Activated CD4-positive, alpha-beta T cell treated with anti-CD3 and anti-CD28 coated beads, Interleukin-2, amount 10 ng/mL, durations not matched to agents 7 days and 5 days (primary cell): ENCODE results near the gene PPP4C. TPM values are rescaled to one million over a fixed set of nuclear protein-coding genes. Genes with fewer than 3 reads are reported as not detected.

Source experiments
- CTCF ChIA-PET: fragments of 350-600 bp; sonication (Branson Sonifier 250); formaldehyde crosslinking; loops from one replicate; lab custom pipeline; 2021; ENCODE audit warnings: antibody characterized with exemption; lab: Charles Lee
- POLR2A ChIA-PET: fragments of 350-600 bp; sonication (Branson Sonifier 250); formaldehyde crosslinking; loops from one replicate; lab custom pipeline; 2021; ENCODE audit warnings: antibody characterized with exemption; lab: Charles Lee
- DNase-seq: peaks from one replicate; pipeline ENCODE4 v3.0.0-alpha.2; 2020
- H3K27ac Mint-ChIP-seq: one replicate; pipeline ENCODE4 v1.8.0; 2021; ENCODE audit warnings: mild to moderate bottlenecking, moderate library complexity, mixed read lengths
- H3K27me3 Mint-ChIP-seq: one replicate; pipeline ENCODE4 v1.8.0; 2021; ENCODE audit warnings: mixed read lengths
- H3K36me3 Mint-ChIP-seq: one replicate; pipeline ENCODE4 v1.8.0; 2021; ENCODE audit warnings: low read depth, mixed read lengths
- H3K4me1 Mint-ChIP-seq: one replicate; pipeline ENCODE4 v1.8.0; 2021; ENCODE audit warnings: mixed read lengths
- H3K4me3 Mint-ChIP-seq: one replicate; pipeline ENCODE4 v1.8.0; 2021; ENCODE audit warnings: mild to moderate bottlenecking, moderate library complexity, mixed read lengths
- H3K9me3 Mint-ChIP-seq: one replicate; pipeline ENCODE4 v1.8.0; 2021; ENCODE audit warnings: mixed read lengths
- total RNA-seq, 2 experiments: library from RNA; stranded (reverse); gene quantifications; one replicate each; pipeline ENCODE4 v1.2.3, GENCODE V29; 2021

Gene PPP4C
- total RNA-seq, 2 experiments from 2014 or later = 129 to 136 TPM

DNA sequence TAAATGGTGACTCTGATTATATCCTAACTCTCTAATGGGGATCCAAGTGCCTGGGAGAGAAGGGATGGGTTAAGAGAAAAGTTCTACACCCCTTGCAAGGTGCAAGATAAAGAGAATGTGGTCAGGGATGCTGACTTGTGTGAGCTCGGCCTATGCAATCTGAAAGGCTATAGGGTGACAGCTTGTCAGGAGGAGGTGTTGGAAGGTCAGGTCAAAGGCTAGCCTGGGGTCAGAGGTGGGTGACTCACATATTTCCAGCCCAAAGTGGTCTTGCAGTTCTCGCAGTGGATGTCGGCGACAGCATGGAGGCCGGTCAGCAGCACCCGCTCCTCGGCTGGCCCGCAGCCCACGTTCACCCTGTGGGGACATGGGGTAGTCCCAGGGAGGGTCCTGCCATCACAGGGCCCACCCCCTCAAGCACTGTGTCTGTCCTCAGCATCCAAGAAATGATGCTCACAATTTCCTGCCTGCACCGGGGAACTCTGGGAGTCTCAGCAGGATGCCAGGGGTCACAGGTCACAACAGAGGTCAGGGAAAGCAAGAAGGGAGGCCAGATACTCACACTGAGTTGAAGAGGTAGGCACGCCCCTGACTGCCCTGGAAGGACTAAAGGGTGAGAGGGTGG lies 18.9 kb downstream of the PPP4C start:
- H3K4me1 Mint-ChIP-seq = peaks cover 58% of the 10 kb centered on the region
- POLR2A ChIA-PET = no interaction called here

GRCh38 chr16:30095166-30096078 lies 19.6 kb downstream of the PPP4C start:
- H3K9me3 Mint-ChIP-seq = peaks cover 22% of the 10 kb centered on the region
- H3K27me3 Mint-ChIP-seq = no peaks in the 10 kb centered on the region
- peak overlapping the region; percentile 92 for H3K27ac Mint-ChIP-seq
- no peak for DNase-seq
- peak overlapping the region; percentile 83 for H3K4me3 Mint-ChIP-seq
- peaks cover 47% of the 10 kb centered on the region for H3K36me3 Mint-ChIP-seq
- CTCF ChIA-PET = interaction anchor here (0.6 to 8.0 kb wide), 5 partner anchors 15 to 334 kb away, joined by 3 to 112 read pairs (median 4); partner anchors contain the start of genes DCTPP1, GDPD3 and PPP4C
- peaks cover 51% of the 10 kb centered on the region for H3K4me1 Mint-ChIP-seq
- POLR2A ChIA-PET = interaction anchor here (0.6 kb wide), 1 partner anchor 19 kb away, joined by 4 read pairs; no protein-coding TSS in a partner anchor

More for the DNA sequence above, 18.9 kb downstream of the PPP4C start:
- Mint-ChIP-seq H3K4me3 (peak overlapping the region; percentile 83), H3K27me3 (no peaks in the 10 kb centered on the region), H3K9me3 (peaks cover 21% of the 10 kb centered on the region), H3K27ac (peak overlapping the region; percentile 92), H3K36me3 (peaks cover 47% of the 10 kb centered on the region)
- no peak for DNase-seq
- CTCF ChIA-PET = interaction anchor here (0.6 to 8.0 kb wide), 4 partner anchors 16 to 357 kb away, joined by 3 to 112 read pairs (median 25); partner anchors contain the start of genes ALDOA, GDPD3 and PPP4C

DNA sequence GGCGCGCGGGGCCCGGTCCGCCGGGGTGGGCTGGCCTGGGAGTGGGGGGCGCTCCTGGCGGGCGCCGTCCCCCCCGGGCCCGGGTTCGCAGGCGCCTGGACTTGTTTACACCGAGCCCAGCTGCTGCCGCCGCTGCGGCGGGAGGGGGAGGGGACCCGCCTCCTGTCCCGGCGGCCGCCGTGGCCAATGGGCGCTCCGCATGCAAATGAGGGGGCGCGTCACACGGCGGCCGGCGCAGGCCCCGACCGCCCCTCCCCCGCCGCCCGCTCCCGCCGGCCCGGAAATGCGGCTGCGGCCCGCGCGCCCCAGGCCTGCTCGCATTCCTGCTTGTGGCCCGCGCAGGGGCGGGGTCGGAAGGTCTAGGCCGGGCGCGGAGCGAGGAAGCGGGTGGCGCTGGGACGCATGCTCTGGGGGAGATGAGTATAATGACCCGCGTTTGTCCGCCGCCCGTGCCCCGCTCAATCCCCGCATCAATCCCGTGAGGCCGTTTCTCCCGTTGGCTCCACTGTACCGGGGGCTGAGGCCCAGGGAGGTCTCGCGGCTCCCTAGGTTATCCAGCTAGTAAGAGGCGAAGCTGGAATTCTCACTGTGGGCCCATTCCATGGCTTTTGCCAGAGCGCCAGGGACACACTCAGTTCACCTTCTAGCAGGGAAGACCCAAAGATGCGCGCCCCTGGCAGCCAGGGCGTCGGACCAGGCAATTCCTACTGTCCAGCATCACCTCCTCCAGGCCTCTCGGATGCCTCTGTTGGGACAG lies 20.5 kb downstream of the PPP4C start, which contains the start of gene YPEL3:
TSS of gene YPEL3 (minus strand) at position 109 of the 757 bp plus-strand sequence. CDS start 731 bp downstream, outside the sequence.
- H3K9me3 Mint-ChIP-seq = peaks cover 26% of the 10 kb centered on the region
- H3K4me3 Mint-ChIP-seq = peak within 1 kb of the TSS; percentile 83
- no peaks in the 10 kb centered on the region for H3K27me3 Mint-ChIP-seq
- DNase-seq = peak; percentile 92
- ChIA-PET CTCF (interaction anchor here (0.6 to 2.3 kb wide), 4 partner anchors 14 to 333 kb away, joined by 3 to 11 read pairs (median 4); partner anchors contain the start of genes DCTPP1 and GDPD3), POLR2A (interaction anchor here (0.6 kb wide), 1 partner anchor 20 kb away, joined by 4 read pairs; no protein-coding TSS in a partner anchor)
- peaks cover 48% of the 10 kb centered on the region for H3K4me1 Mint-ChIP-seq
- peak within 1 kb of the TSS; percentile 94 for H3K27ac Mint-ChIP-seq
- peaks cover 47% of the 10 kb centered on the region for H3K36me3 Mint-ChIP-seq

- Mint-ChIP-seq H3K27ac (peak overlapping the region; percentile 94), H3K36me3 (peaks cover 47% of the 10 kb centered on the region), H3K4me3 (peak overlapping the region; percentile 67), H3K27me3 (no peaks in the 10 kb centered on the region), H3K4me1 (peaks cover 41% of the 10 kb centered on the region), H3K9me3 (peaks cover 26% of the 10 kb centered on the region)
- ChIA-PET POLR2A (no interaction called here), CTCF (interaction anchor here (1.0 to 2.3 kb wide), 3 partner anchors 13 to 333 kb away, joined by 3 to 11 read pairs (median 4); partner anchors contain the start of genes DCTPP1 and GDPD3)
- peak; percentile 26 for DNase-seq
These were observed 21.2 kb downstream of the PPP4C start for GRCh38 chr16:30096862-30097563.

DNA sequence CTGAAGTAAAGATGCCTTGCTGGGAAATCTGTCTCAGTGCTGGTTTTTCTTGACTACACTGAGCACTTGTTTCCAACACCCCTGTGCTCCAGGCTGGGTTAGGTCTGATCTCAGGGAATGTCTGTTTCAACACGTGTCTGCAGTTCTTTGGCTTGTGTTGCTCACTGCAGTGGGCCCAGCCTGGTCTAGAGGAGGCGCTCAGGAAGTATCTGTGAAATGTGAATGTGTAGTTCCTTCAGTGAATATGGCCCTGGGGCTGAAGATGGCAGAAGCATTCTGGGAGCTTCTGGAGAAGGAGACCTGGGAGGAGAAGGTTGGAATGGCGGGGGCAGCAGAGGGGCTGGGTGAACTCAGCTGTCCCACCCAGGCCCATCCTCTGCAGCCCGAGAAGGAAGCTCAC lies 28.3 kb downstream of the PPP4C start:
- POLR2A ChIA-PET = interaction anchor here (0.6 kb wide), 1 partner anchor 9 kb away, joined by 3 read pairs; no protein-coding TSS in a partner anchor

DNA sequence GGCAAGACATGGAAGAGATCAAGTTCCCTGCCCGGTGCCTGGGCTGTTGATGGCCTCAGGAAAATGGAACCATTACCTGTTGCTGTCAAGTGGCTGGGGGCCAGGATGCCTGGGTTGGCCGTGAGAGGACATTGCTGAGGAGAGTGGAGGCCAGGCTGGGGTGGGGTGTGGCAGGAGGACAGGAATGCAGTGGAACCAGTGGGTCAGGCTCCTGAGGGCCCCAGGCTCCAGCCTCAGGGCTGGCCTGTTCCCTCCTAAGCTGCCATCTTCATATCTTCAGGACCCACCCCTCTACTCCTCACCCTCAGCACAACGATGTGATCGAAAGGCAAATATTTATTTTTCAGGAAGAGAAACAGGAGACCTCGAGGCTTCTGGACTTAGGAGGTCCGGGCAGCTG lies 28.7 kb downstream of the PPP4C start:
- peaks cover 10% of the 10 kb centered on the region for H3K36me3 Mint-ChIP-seq
- no peak overlapping the region for H3K4me3 Mint-ChIP-seq
- no peaks in the 10 kb centered on the region for H3K4me1 Mint-ChIP-seq
- ChIA-PET CTCF (interaction anchor here (1.4 to 3.9 kb wide), 2 partner anchors 8 to 12 kb away, joined by 6 to 21 read pairs; partner anchors contain the start of gene GDPD3), POLR2A (interaction anchor here (0.6 kb wide), 1 partner anchor 8 kb away, joined by 3 read pairs; no protein-coding TSS in a partner anchor)
- no peaks in the 10 kb centered on the region for H3K27me3 Mint-ChIP-seq
- no peak for DNase-seq
- H3K9me3 Mint-ChIP-seq = peaks cover 5% of the 10 kb centered on the region
- no peak overlapping the region for H3K27ac Mint-ChIP-seq

More for the DNA sequence above, 28.3 kb downstream of the PPP4C start:
- DNase-seq = no peak
- CTCF ChIA-PET = interaction anchor here (1.4 to 3.9 kb wide), 2 partner anchors 8 to 11 kb away, joined by 6 to 21 read pairs; partner anchors contain the start of gene GDPD3
- peaks cover 12% of the 10 kb centered on the region for H3K36me3 Mint-ChIP-seq
- no peaks in the 10 kb centered on the region for H3K4me1 Mint-ChIP-seq
- H3K27me3 Mint-ChIP-seq = no peaks in the 10 kb centered on the region
- H3K27ac Mint-ChIP-seq = no peak overlapping the region
- H3K4me3 Mint-ChIP-seq = no peak overlapping the region
- H3K9me3 Mint-ChIP-seq = peaks cover 5% of the 10 kb centered on the region

DNA sequence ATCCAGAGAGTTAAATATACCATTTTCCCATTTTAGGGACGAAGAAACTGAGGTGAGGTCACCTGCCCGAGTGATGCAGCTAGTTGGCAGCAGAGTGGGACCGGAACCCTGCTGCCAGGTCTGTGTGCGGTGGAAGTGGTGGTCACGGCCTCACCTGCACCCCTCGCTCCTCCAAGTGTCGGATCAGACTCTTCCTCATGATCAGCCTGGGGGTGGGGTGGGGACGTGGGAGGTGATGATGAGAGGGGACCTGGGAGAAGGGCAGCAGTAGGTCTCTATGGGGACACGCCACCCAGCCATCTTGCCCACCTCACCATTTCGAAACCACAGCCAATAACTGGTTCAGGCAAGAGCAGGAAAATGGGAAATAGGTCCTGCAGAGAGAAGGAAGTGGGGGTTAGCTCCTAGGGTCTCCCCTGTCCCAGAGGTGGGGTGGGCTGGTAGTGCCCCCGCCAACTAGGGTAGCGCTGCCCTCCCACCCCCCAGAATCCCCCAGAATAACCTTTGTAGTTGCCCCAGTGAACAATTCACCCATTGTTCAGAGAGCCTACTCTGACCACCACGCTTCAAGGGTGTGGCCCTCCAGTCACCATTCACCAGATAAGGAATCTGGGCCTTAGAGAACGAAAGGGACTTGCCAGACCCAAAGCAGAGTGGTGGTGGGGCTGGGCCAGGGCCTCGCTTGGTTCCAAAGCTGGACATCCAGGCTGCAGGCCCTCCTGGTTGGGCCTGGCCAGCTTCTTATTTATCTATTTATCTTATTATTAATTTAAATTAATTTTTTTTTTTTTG lies 32.5 kb downstream of the PPP4C start:
- Mint-ChIP-seq H3K4me3 (no peak overlapping the region), H3K27me3 (no peaks in the 10 kb centered on the region), H3K36me3 (peaks cover 14% of the 10 kb centered on the region), H3K9me3 (no peaks in the 10 kb centered on the region), H3K4me1 (peaks cover 7% of the 10 kb centered on the region), H3K27ac (no peak overlapping the region)
- POLR2A ChIA-PET = no interaction called here
- CTCF ChIA-PET = interaction anchor here (2.1 kb wide), 1 partner anchor 16 kb away, joined by 9 read pairs; the partner anchor contains the start of gene TBX6
- DNase-seq = no peak

- no peak for DNase-seq
- peaks cover 10% of the 10 kb centered on the region for H3K4me1 Mint-ChIP-seq
- no peak overlapping the region for H3K4me3 Mint-ChIP-seq
- no peak overlapping the region for H3K27ac Mint-ChIP-seq
- no peaks in the 10 kb centered on the region for H3K9me3 Mint-ChIP-seq
- ChIA-PET POLR2A (no interaction called here), CTCF (interaction anchor here (0.7 to 2.8 kb wide), 3 partner anchors 15 to 56 kb away, joined by 4 to 12 read pairs (median 4); partner anchors contain the start of gene YPEL3)
- peaks cover 11% of the 10 kb centered on the region for H3K36me3 Mint-ChIP-seq
- no peaks in the 10 kb centered on the region for H3K27me3 Mint-ChIP-seq
These were observed 34.9 kb downstream of the PPP4C start for GRCh38 chr16:30110661-30111060.

DNA sequence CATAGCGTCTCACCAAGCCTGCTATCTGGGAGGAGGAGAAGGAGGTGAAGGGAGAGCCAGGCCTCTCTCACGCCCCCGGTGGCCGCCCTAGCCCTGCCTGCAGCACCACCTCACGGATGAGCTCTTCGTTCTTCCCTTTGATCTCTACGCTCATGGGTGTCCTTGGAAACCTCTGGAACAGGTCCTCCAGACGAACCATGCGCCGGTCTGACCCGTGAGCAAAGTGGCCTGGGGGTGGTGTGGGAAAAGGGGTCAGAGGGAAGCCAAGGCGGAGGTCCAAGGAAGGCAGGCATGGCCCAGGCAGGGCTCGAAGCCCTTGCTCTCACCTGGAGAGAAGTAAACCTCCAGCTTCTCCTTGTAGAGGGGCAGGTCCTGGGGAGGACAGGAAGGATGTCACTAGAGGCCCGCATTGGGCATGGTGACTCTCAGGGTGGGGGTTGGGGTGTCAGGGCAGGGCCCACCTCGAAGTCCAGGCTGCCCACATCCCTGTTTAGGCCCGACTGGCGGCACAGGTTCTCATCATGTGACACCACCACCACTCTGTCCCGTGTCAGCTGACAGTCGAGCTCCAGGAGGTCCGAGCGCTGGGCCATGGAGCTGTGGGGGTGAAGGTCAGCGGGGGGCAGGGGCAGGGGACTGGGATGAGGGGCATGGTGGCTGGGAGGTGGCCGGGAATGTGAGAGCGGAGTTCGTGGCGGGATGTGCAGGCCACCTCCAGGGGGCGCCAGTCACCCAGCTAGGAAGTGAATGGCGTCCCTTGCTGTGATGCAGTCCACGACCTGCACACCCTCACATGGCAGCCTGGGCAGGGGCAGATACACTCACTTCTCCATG lies 36.6 kb downstream of the PPP4C start:
- peak overlapping the region; percentile 36 for H3K27ac Mint-ChIP-seq
- DNase-seq = peak; percentile 68
- H3K36me3 Mint-ChIP-seq = peaks cover 9% of the 10 kb centered on the region
- no peaks in the 10 kb centered on the region for H3K9me3 Mint-ChIP-seq
- ChIA-PET CTCF (interaction anchor here (0.6 to 4.8 kb wide), 17 partner anchors 9 to 378 kb away, joined by 3 to 32 read pairs (median 6); partner anchors contain the start of genes DCTPP1, MAPK3, TBX6 and YPEL3), POLR2A (interaction anchor here (0.6 to 0.8 kb wide), 2 partner anchors 8 to 71 kb away, joined by 3 read pairs; partner anchors contain the start of gene CORO1A)
- H3K27me3 Mint-ChIP-seq = no peaks in the 10 kb centered on the region
- peaks cover 10% of the 10 kb centered on the region for H3K4me1 Mint-ChIP-seq
- no peak overlapping the region for H3K4me3 Mint-ChIP-seq
